Endothelial cell of hepatic sinusoid (primary cell): ENCODE data around the gene TGFBR2.

Experiments used
- in situ Hi-C: cut with HindIII; loops from 2 replicates; pipeline ENCODE4 v1.10.0; 2017; ENCODE audit warnings: low sequenced_read_pairs

The TGFBR2 gene

GRCh38 chr3:30633718-30634117, 27.3 kb downstream of the TGFBR2 start:
- in situ Hi-C loops = no loop called here

- in situ Hi-C loops = no loop called here
These were observed 28.6 kb downstream of the TGFBR2 start for GRCh38 chr3:30634761-30635735.

DNA sequence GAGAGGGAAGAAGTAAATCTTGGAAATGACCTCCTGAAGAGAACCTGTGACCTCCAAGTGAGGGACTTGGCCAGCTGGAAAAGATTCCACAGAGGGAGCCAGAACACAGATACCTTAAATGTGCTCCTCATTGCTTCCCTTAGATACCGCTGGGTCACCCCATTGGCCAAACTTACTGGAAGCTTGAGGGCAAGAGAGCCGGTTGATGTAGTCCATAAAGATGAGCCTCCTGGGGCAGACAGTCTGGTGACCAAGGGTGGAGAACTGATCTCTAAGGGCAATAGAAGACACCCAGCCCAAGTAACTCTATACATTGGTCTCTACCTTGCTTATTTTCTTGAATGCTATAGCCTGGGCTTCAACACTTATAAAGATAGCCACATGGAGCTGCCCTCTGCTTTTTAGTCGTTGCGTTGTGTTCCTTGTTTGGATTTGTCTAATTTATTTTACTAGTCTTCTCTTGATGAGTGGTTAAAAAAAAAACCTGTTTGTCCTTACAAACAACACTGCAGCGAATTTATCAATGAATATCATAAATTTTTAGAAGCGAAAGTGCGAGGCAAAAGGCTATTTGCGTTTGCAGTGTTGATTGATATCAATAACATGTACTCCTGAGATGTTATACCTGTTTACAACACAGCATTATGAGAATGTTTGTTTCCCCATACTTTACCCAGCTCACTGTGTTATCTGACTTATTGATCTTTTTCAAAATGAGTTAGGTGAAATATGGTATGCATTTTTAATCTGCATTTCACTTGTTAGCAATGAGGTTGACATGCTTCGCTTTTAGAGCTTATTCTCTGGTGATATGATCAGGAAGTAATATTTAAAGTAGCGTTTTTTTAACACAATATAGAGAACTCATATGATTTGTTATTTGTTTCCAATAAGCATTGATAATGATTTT, 31.2 kb downstream of the TGFBR2 start:
- in situ Hi-C loops = no loop called here

- in situ Hi-C loops = no loop called here
These were observed 32.4 kb downstream of the TGFBR2 start for GRCh38 chr3:30638685-30639412.

DNA sequence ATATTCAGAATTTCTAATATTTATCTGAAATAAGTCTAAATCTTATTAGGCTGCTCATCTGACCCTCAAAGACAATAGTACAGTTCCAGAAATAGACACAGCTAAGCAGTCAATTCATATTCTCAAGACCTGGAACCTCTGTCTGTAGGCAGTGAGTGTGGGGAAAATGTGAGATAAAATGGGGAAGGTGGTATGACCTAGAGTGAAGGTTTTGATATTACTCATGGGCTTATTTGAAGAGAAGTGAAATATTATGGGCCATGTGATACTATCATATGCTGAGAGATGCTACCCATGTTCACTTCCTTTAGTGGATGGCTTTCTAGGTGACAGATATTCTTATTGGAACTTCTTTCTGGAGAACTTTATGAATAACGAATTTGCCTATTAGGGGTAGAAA, 33.5 kb downstream of the TGFBR2 start:
- in situ Hi-C loops = no loop called here

GRCh38 chr3:30640851-30641250, 34.5 kb downstream of the TGFBR2 start:
- in situ Hi-C loops = no loop called here

DNA sequence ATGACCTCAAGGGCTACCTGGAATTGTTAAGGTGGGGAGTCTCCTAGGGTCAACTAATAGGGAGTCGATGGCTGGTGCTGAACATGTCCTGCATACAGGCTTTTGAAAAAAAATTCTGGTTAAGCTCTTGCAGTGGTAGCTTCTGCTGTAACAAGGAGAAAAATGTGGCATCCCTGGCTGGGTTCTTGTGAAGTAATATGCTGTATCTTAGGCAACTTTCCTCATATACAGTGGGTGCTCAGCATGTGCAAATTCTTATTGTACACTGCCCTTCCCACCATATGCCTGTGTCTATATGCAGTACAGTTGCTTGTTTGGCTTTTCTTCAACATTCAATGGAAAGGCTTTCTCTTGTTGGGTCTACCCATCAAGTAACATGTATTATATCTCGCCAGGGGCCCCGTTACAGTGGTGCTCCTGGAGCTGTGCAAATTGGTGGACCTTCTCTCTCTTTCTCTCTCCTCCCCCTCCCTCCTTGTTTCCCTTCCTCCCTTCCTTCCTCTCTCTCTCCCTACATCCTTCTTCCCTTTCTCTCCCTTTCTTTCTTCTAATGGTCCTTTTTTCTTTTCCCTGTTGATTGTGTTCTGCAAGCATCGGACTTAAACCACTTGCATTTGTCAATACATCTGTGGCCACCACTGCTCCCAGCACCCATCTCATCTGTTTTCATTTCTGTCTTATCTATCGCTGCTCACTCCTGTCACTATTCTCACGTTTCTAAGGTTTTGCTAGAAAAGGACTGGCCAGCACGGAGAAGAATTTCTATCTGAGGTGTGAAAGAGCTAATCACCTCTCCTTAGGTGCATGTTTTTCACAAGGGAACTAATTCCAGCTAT, 35.2 kb downstream of the TGFBR2 start:
- in situ Hi-C loops = no loop called here

- in situ Hi-C loops = no loop called here
These were observed 36.5 kb downstream of the TGFBR2 start for GRCh38 chr3:30642849-30643361.

DNA sequence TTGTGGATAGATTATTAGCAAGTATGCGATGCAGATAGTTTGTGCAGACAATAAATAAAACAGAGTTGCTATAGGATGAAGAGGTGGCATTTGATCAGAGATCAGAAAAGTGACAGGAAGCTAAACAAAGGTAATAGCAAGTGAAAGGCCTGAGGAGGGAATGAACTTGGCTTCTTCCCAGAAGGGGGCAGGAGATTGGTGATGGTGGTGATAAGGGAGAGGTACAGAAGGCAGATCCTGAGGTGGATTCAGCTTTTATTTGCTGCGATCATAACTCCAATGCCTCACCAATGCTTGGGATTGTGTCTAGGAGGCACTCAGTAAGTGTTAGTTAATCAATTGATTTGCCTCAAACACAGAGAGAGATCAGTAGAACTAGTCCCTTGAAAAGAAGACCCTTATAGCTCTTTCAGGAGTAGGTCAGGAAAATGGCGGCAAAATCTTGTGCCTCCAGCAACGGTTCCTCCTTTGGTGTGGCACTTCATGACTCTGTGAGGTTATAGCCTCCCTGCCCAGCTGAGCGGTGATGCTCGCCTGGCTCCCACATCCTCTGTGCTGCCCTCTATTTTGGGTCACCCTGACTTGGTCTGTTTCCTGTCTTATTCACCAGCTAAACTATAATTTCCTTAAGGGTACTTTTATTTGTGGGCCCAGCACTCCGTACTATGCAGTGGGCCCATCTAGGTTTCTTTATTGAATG, 37.5 kb downstream of the TGFBR2 start:
- in situ Hi-C loops = no loop called here

GRCh38 chr3:30644615-30645014, 38.2 kb downstream of the TGFBR2 start:
- in situ Hi-C loops = no loop called here

GRCh38 chr3:30645077-30645476, 38.7 kb downstream of the TGFBR2 start:
- in situ Hi-C loops = no loop called here

DNA sequence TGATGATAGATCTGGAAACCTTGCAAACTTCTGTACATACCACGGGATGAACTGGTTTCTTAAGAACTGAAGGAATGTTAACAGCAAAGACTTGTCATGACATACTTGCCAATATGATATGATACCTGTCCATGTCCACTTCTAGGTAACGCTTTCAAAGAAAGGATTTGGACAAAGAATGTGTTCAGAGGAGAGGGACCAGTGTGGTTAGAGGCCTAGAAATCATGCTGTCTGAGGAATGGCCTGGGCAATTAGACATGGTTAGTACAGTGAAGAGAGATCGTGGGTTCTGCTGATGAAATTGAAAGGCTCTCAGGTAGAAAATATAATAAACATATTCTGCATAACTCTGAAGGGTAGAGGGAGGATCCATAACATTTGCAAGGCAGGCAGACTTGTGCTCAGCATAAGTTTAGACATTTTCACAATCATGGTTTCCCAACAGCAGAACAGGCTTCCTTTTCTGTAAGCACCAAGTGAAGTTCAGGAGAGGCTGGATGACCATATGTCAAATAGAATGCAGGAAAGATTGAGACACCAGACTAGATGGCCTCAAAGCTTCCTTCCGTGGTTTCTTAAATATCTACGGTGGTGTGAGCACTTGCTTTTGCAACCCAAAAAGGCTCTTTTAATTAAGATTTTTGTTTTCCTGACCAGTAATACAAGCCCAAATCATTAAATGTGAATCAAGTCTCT, 39.9 kb downstream of the TGFBR2 start:
- in situ Hi-C loops = no loop called here

- in situ Hi-C loops = no loop called here
These were observed 40.8 kb downstream of the TGFBR2 start for GRCh38 chr3:30646961-30647752.

DNA sequence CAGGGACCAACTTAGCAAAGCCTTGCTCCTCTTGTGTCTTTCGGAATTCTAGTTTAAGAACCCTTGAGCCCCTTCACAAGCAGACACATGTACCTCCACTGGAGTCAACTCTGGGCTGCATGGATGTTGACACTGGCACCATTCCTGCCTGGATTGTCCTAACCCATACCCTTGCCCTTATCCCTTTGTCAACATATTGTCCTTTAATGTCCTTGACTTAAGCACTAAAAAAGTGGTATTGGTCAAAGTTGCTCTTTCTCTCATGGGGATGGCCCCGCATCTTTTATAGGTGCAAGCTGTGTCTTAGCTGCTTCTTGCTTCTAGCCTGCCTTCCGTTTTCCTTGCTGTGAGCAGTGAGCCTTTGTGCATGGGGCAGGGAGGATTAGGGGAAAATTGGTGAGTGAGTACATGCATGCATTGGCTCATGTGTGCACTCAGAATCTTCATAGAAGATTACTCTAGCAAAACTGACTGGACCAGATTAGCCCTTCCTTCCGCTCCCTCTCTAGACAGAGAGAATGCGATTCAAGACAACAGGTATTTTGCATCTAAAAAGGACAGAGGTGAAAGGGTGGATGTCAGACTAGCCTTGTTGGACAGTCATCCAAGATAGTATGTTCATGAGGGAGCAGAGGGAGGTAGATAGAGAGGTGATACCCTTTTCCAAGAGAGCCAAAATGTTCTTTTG, 42.4 kb downstream of the TGFBR2 start:
- in situ Hi-C loops = no loop called here

DNA sequence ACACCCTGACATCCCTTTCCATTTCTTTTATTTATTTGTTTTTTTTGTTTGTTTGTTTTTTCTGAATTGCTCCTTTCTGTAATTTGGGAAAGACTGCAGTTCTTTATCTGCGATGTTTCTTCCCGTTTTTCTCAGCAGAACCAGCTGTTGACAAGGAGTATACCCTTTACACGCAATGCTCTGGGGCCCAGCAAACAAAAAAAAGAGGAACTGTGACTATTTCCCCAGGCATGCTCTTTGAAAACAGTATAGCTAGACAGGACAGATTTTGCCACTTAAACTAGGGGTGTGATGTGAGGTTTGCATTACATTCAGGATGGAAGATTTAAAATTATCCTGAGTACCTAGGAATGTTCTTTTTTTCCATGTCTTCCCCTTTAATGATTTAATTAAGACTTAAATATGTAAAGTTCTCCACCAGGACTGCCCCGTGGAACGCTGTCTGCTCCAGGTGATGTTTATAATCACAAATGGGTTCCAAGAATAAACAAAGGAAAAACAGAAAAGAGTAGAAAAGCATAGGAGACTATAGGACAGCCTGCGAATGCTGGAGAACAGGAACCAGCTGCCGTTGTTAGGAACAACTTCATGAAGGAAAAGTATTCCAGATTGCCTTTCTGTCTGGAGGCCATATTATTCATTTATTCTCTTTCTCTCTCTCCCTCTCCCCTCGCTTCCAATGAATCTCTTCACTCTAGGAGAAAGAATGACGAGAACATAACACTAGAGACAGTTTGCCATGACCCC, 43.3 kb downstream of the TGFBR2 start:
- in situ Hi-C loops = no loop called here

- in situ Hi-C loops = no loop called here
These were observed 44.1 kb downstream of the TGFBR2 start for GRCh38 chr3:30650348-30650995.
